GM23248 (cell line): Measurements from ENCODE around the gene ROBO2. TPM values are rescaled to one million over a fixed set of nuclear protein-coding genes. Genes with fewer than 3 reads are reported as not detected.

Experiments used
- DNase-seq: peaks from one replicate; pipeline ENCODE4 v3.0.0-alpha.2; 2015
- H2AFZ ChIP-seq: fragments of 200-600 bp; sonication (generic); 2 replicates; pipeline ENCODE4 v1.6.1; 2016; ENCODE audit warnings: antibody characterized with exemption
- H3F3A ChIP-seq: fragments of 200-600 bp; sonication (generic); 2 replicates; pipeline ENCODE4 v1.6.1; 2016; ENCODE audit warnings: mild to moderate bottlenecking, antibody characterized with exemption, mixed run types; ENCODE audit not compliant: insufficient read depth
- H3K27ac ChIP-seq: fragments of 200-600 bp; sonication (generic); 2 replicates; pipeline ENCODE4 v1.5.1; 2016; ENCODE audit warnings: mild to moderate bottlenecking
- H3K27me3 ChIP-seq: fragments of 200-600 bp; sonication (generic); replicated peaks from 2 replicates; pipeline ENCODE4 v1.6.1; 2016; ENCODE audit warnings: mild to moderate bottlenecking; ENCODE audit not compliant: insufficient read depth
- H3K36me3 ChIP-seq: fragments of 200-600 bp; sonication (generic); 2 replicates; pipeline ENCODE4 v1.6.1; 2016; ENCODE audit warnings: low read depth, mild to moderate bottlenecking
- H3K4me1 ChIP-seq: fragments of 200-600 bp; sonication (generic); 2 replicates; pipeline ENCODE4 v1.6.1; 2016; ENCODE audit warnings: mild to moderate bottlenecking; ENCODE audit not compliant: insufficient read depth
- H3K4me2 ChIP-seq: fragments of 200-600 bp; sonication (generic); one replicate; pipeline ENCODE4 v1.6.1; 2016; ENCODE audit warnings: mild to moderate bottlenecking; ENCODE audit not compliant: unreplicated experiment
- H3K4me3 ChIP-seq: fragments of 200-600 bp; sonication (generic); 2 replicates; pipeline ENCODE4 v1.5.1; 2016; ENCODE audit warnings: mild to moderate bottlenecking
- H3K79me2 ChIP-seq: fragments of 200-600 bp; sonication (generic); 2 replicates; pipeline ENCODE4 v1.6.1; 2016; ENCODE audit warnings: mild to moderate bottlenecking; ENCODE audit not compliant: insufficient read depth
- H3K9ac ChIP-seq: fragments of 200-600 bp; sonication (generic); 2 replicates; pipeline ENCODE4 v1.6.1; 2016; ENCODE audit warnings: mild to moderate bottlenecking
- H3K9me2 ChIP-seq: fragments of 200-600 bp; sonication (generic); 2 replicates; pipeline ENCODE4 v1.6.1; 2016; ENCODE audit warnings: mixed run types, mild to moderate bottlenecking, moderate library complexity; ENCODE audit not compliant: insufficient read depth
- H3K9me3 ChIP-seq: fragments of 200-600 bp; sonication (generic); one replicate; pipeline ENCODE4 v1.6.1; 2017; ENCODE audit warnings: low read depth
- H4K20me1 ChIP-seq: fragments of 200-600 bp; sonication (generic); 2 replicates; pipeline ENCODE4 v1.6.0; 2016; ENCODE audit not compliant: insufficient read depth
- EZH2 ChIP-seq: fragments of 200-600 bp; sonication (generic); IDR thresholded peaks from 2 replicates; pipeline ENCODE4 v1.6.1; 2018; ENCODE audit warnings: antibody characterized with exemption, mild to moderate bottlenecking; ENCODE audit not compliant: insufficient read depth, poor library complexity, severe bottlenecking
- EZH2phosphoT487 ChIP-seq: fragments of 200-600 bp; sonication (generic); IDR thresholded peaks from 2 replicates; pipeline ENCODE4 v1.6.1; 2018; ENCODE audit warnings: antibody characterized with exemption, moderate library complexity, mild to moderate bottlenecking, low read depth; ENCODE audit not compliant: insufficient read depth
- WGBS, 2 experiments: methylation state at CpG; one replicate each; pipeline ENCODE4 v1.1.6; 2015 to 2017; ENCODE audit warnings: low lambda C conversion rate in 2 of 2, low coverage in 1 of 2; ENCODE audit errors: missing lambda C conversion rate in 2 of 2; 5-methylcytosine and 5-hydroxymethylcytosine counted together
- in situ Hi-C: fragments of 300-500 bp; cut with MboI; formaldehyde crosslinking; loops from 2 replicates; pipeline ENCODE4 v1.15.0; 2020
- polyA plus RNA-seq: library from polyadenylated mRNA; unstranded; fragments of >200 nt; fragmentation: Nextera tagmentation; extraction: Ambion mirVana; gene quantifications from 2 replicates; pipeline ENCODE4 v1.2.1, GENCODE V29; 2016
- total RNA-seq: library from RNA; depleted of rRNA; stranded (reverse); fragments of >200 nt; shearing (Covaris generic); gene quantifications from 2 replicates; pipeline ENCODE4 v1.2.3, GENCODE V29; 2014

ROBO2 gene
- total and polyA plus RNA-seq, 2 experiments from 2014 or later, result under 0.01 to 0.05 TPM

DNA sequence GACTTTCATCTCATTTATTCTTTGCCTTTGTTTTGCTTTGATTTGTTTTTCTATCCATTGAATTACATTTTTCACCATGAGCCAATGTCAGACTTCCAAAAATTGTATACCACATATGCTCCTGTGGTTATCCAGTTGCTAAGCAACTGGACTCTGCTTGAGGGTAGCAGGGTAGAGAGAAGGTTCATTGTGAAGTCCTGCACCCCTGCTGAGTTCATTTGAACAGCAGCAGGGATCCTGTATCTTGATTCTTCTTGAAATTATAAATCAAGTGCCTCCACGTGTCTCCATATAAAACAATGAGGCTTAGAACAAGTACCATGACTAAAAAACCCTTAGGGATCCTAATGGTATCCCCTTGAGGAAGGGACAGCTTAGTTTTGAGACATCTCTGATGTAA, 449.3 kb downstream of the ROBO2 start:
- Histone ChIP-seq H3K27ac (no peak overlapping the region), H3K36me3 (no peaks in the 10 kb centered on the region), H3K9me3 (no peaks in the 10 kb centered on the region), H3K4me3 (no peak overlapping the region), H3K4me2 (no peak overlapping the region), H3K27me3 (no peaks in the 10 kb centered on the region), H3K9me2 (no peaks in the 10 kb centered on the region), H2AFZ (no peak overlapping the region), H3K79me2 (no peaks in the 10 kb centered on the region), H3K9ac (no peak overlapping the region), H3F3A (no peaks in the 10 kb centered on the region), H4K20me1 (no peaks in the 10 kb centered on the region), H3K4me1 (no peaks in the 10 kb centered on the region)
- in situ Hi-C loops, result no loop called here
- DNase-seq, result no peak
- TF ChIP-seq EZH2phosphoT487, result no peak
- TF ChIP-seq EZH2, result no peak
- WGBS, 2 experiments, result 24 to 35% methylated on average over 1 of the region's 1 CpG

DNA sequence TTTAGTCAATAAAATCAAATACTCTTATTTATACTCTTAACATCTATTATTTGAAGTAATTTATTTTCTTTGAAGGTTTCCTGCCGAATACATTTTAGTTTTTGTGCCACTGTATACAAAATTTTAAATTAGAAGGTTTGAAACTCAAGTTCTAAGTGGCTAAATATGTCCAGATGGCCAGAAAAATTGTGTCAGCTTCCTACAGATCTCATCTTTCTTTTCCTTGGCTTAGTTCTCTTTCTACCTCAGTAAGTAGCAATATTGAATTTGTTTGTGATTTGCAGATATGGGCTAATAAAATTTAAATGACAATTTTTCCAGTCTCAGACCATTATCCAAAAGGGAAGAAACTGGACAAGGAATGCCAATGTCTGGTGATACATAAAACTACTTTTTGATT, 452.1 kb downstream of the ROBO2 start:
- in situ Hi-C loops, result no loop called here
- Histone ChIP-seq H3K9me3 (no peaks in the 10 kb centered on the region), H3K4me2 (no peak overlapping the region), H2AFZ (no peak overlapping the region), H3K36me3 (no peaks in the 10 kb centered on the region), H3K4me3 (no peak overlapping the region), H4K20me1 (no peaks in the 10 kb centered on the region), H3K79me2 (no peaks in the 10 kb centered on the region), H3K9ac (no peak overlapping the region), H3F3A (no peaks in the 10 kb centered on the region), H3K9me2 (no peaks in the 10 kb centered on the region), H3K27ac (no peak overlapping the region), H3K4me1 (no peaks in the 10 kb centered on the region), H3K27me3 (no peaks in the 10 kb centered on the region)
- WGBS, 2 experiments, result 32 to 40% methylated on average over 1 of the region's 1 CpG
- DNase-seq, result no peak
- TF ChIP-seq EZH2phosphoT487, result no peak
- TF ChIP-seq EZH2, result no peak

DNA sequence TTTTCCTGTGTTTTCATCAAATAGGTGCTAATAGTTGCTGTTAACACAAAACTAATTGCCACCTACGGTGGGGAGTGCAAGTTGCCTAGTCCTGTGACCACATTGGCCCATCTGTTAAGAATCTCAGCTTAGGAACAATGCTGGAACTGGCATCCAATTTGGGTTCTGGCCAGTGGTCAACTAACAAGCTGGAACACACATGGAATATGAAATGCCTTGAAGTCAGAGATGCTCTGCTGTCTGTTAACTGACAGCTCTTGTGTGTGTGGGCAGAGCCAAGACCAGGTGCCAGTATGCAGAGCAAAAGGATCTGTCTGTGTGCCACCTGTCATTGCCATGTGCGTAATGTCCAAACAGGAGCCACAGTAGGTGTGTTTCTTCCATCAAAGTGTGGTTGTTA, 460.8 kb downstream of the ROBO2 start:
- H2AFZ ChIP-seq, result no peak overlapping the region
- 43 to 44% methylated on average over 2 of the region's 2 CpGs for WGBS, 2 experiments
- in situ Hi-C loops, result no loop called here
- no peaks in the 10 kb centered on the region for H3K27me3 ChIP-seq
- no peaks in the 10 kb centered on the region for H3K4me1 ChIP-seq
- no peak for TF ChIP-seq EZH2phosphoT487
- no peak for TF ChIP-seq EZH2
- no peaks in the 10 kb centered on the region for H3K36me3 ChIP-seq
- H3K9me3 ChIP-seq, result no peaks in the 10 kb centered on the region
- H3K9me2 ChIP-seq, result no peaks in the 10 kb centered on the region
- DNase-seq, result no peak
- H3K4me2 ChIP-seq, result no peak overlapping the region
- no peak overlapping the region for H3K27ac ChIP-seq
- H4K20me1 ChIP-seq, result no peaks in the 10 kb centered on the region
- no peak overlapping the region for H3K4me3 ChIP-seq
- no peak overlapping the region for H3K9ac ChIP-seq
- no peaks in the 10 kb centered on the region for H3F3A ChIP-seq
- no peaks in the 10 kb centered on the region for H3K79me2 ChIP-seq

DNA sequence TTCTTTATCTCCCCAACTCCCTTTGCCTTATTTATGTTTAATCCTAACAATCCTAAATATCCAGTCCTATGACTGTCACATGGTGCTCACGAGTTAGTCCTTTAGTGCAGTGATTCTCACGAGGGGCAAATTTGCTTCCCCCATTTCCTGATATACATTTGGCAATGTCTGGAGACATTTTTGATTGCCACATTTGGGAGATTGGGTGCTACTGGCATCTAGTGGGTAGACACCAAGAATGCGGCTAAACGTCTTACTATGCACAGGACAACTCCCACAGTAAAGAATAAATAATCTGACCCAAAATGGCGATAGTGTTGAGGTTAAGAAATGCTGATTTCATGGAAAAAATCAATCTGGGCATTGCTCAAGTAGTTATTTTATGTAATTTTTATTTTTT, 466.5 kb downstream of the ROBO2 start:
- H3K9me2 ChIP-seq, result no peaks in the 10 kb centered on the region

DNA sequence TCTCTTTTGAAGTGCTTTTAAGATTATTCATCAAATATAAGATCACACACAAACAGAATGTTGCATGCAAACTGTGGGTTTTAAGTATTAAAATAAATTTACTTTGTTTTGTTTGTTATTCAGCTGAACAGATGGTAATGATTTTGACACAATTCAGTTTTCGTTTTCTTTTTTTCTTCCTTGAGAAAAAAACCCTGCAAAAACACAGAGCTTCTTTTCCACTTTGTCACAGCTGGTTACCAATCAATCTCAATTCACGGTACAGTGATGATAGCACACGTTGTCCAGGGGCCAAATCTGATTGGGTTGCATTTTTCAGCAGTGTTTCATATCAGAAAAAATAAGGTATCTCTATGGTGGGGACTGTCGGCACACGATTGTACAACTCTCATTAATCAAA, 473.6 kb downstream of the ROBO2 start:
- Histone ChIP-seq H3K4me3 (peak overlapping the region; percentile 25; the same call in 1 of the 2 replicates), H3K4me1 (peaks cover 13% of the 10 kb centered on the region; the same call in 1 of the 2 replicates), H3K79me2 (no peaks in the 10 kb centered on the region), H3K4me2 (peak overlapping the region; percentile 54), H3K9me3 (no peaks in the 10 kb centered on the region), H3K27ac (peak overlapping the region; percentile 33), H4K20me1 (no peaks in the 10 kb centered on the region), H3K36me3 (no peaks in the 10 kb centered on the region), H3K9ac (no peak overlapping the region), H3K27me3 (no peaks in the 10 kb centered on the region), H3F3A (no peaks in the 10 kb centered on the region), H2AFZ (no peak overlapping the region), H3K9me2 (no peaks in the 10 kb centered on the region)
- in situ Hi-C loops, result no loop called here
- peak; percentile 65 for DNase-seq
- TF ChIP-seq EZH2phosphoT487, result peak; percentile 91
- TF ChIP-seq EZH2, result no peak
- WGBS, 2 experiments, result 1 to 2% methylated on average over 5 of the region's 5 CpGs

More for the DNA sequence above, 466.5 kb downstream of the ROBO2 start:
- Histone ChIP-seq H3K4me1 (no peaks in the 10 kb centered on the region), H3K36me3 (no peaks in the 10 kb centered on the region), H3K4me3 (no peak overlapping the region), H2AFZ (no peak overlapping the region), H4K20me1 (no peaks in the 10 kb centered on the region), H3K9ac (no peak overlapping the region), H3K27ac (no peak overlapping the region), H3K27me3 (no peaks in the 10 kb centered on the region), H3K9me3 (no peaks in the 10 kb centered on the region), H3K4me2 (no peak overlapping the region), H3K79me2 (no peaks in the 10 kb centered on the region), H3F3A (no peaks in the 10 kb centered on the region)
- no peak for DNase-seq
- in situ Hi-C loops, result no loop called here
- TF ChIP-seq EZH2 (no peak), EZH2phosphoT487 (no peak)
- WGBS, 2 experiments, result 77 to 85% methylated on average over 5 of the region's 5 CpGs
